ENCODE results near the gene KDM4B. TPM values are rescaled to one million over a fixed set of nuclear protein-coding genes. Genes with fewer than 3 reads are reported as not detected.

The KDM4B gene
- total and polyA plus RNA-seq, 9 of the 15 experiments (the other 6 are each of a cell fraction or from before 2014, with no cell fraction given): 0.21 to 29.9 (median 7.3) TPM

GRCh38 chr19:5038631-5039271 lies 69.8 kb downstream of the KDM4B start:
- H3K9me3 ChIP-seq (replicated peaks; ENCODE audit: control insufficient read depth, insufficient read depth, low read depth, low read length): no peaks in the 10 kb centered on the region
- H3K4me2 ChIP-seq (ENCODE audit: insufficient read depth, low read length): no peak overlapping the region
- ChIA-PET CTCF (ENCODE audit: low intra/inter-chr PET ratio) (no interaction called here), POLR2A (interaction anchor here (0.6 to 0.8 kb wide), 3 partner anchors 9 to 789 kb away, joined by 3 read pairs; no protein-coding TSS in a partner anchor)
- peaks cover 0 to 31% of the 10 kb centered on the region in 2 experiments; a peak in 2 of 5 replicates for H3K4me1 ChIP-seq (replicated peaks in 1 of 2; ENCODE audit: control insufficient read depth in 2 of 2, insufficient read depth in 2 of 2, low read length in 2 of 2)
- DNase-seq (ENCODE audit: extremely low read depth in 1 of 4, low spot score in 3 of 4) (peak; percentile 33 to 53 (median 40)), ATAC-seq (peak; percentile 75), FAIRE-seq (peak; percentile 26)
- intact Hi-C loops (cut with micrococcal nuclease) (no loop called here), in situ Hi-C loops (cut with MboI) (no loop called here)
- no peaks in the 10 kb centered on the region for H3K9me1 ChIP-seq (ENCODE audit: control insufficient read depth, insufficient read depth, low read length)
- H3K27me3 ChIP-seq (ENCODE audit: control insufficient read depth in 2 of 2, insufficient read depth in 2 of 2, low read length in 2 of 2): no peaks in the 10 kb centered on the region
- H3K36me3 ChIP-seq (ENCODE audit: control insufficient read depth, insufficient read depth, low read length): peaks cover 47% of the 10 kb centered on the region; the same call in 2 of the 3 replicates
- no TSS peak for BruUV-seq (replicated peaks)
- H3K79me2 ChIP-seq (ENCODE audit: control insufficient read depth, insufficient read depth, low read length): no peaks in the 10 kb centered on the region; the same call in 2 of the 3 replicates
- 73% methylated on average over 10 of the region's 14 CpGs for WGBS (ENCODE audit: insufficient coverage, low coverage, missing lambda C conversion rate)
- peak overlapping the region in 1 of 2 experiments; percentile 65; a peak in 2 of 4 replicates for H3K9ac ChIP-seq (ENCODE audit: insufficient read depth in 1 of 2, low read depth in 2 of 2, low read length in 2 of 2)
- H4K20me1 ChIP-seq (replicated peaks; ENCODE audit: control insufficient read depth, insufficient read depth, low read length): no peaks in the 10 kb centered on the region; the same call in 1 of the 2 replicates
- H3K4me3 ChIP-seq: no peak overlapping the region
- no peak overlapping the region for H3K27ac ChIP-seq (ENCODE audit: extremely low read depth, low read depth, low read length)
- H2AFZ ChIP-seq (ENCODE audit: low read depth, low read length): no peak overlapping the region
- TF ChIP-seq RHOXF2B (CRISPR knock-in tag; conservative IDR thresholded peaks at IDR 0.05) (no peak), ZNF217 (CRISPR knock-in tag; IDR thresholded peaks at IDR 0.05) (no peak), PCBP1 (IDR thresholded peaks at IDR 0.05; ENCODE audit: low read depth, low read length, poor library complexity, severe bottlenecking) (no peak), KDM1A (IDR thresholded peaks at IDR 0.05) (no peak), ARID4B (CRISPR knock-in tag; IDR thresholded peaks at IDR 0.05) (0 out of 2 replicates have a peak, but pooled peaks have one; percentile 28), CTCF (IDR thresholded peaks at IDR 0.05 in 2 of 3, conservative IDR thresholded peaks at IDR 0.05 in 1 of 3; ENCODE audit: insufficient read depth in 2 of 3, low read depth in 1 of 3, low read length in 3 of 3) (peak; percentile 49 to 62 (median 55)), MLX (CRISPR knock-in tag; conservative IDR thresholded peaks at IDR 0.05) (no peak), GMEB1 (CRISPR knock-in tag; IDR thresholded peaks at IDR 0.05) (no peak), SNRNP70 (optimal IDR thresholded peaks at IDR 0.05; ENCODE audit: low read depth, low read length) (no peak), EP300 (IDR thresholded peaks at IDR 0.05; ENCODE audit: low read length) (no peak), ZNF589 (CRISPR knock-in tag; IDR thresholded peaks at IDR 0.05; ENCODE audit: low read depth) (no peak), JUNB (CRISPR knock-in tag; conservative IDR thresholded peaks at IDR 0.05) (no peak)
